CD4-positive, alpha-beta T cell treated with Interferon alpha-2 for 1 hour (primary cell): ENCODE results near the gene SHISAL1.

Experiments
- DNase-seq, 2 donors: peaks; one replicate each; pipeline ENCODE4 v3.0.0-alpha.2; 2020 to 2022

The SHISAL1 gene

GRCh38 chr22:44224166-44224565 lies 88.6 kb downstream of the SHISAL1 start:
- no peak for DNase-seq

GRCh38 chr22:44221710-44222475 lies 90.9 kb downstream of the SHISAL1 start:
- no peak for DNase-seq

GRCh38 chr22:44220727-44221680 lies 91.7 kb downstream of the SHISAL1 start:
- no peak for DNase-seq

- DNase-seq = no peak
These were observed 93.5 kb downstream of the SHISAL1 start for GRCh38 chr22:44219101-44219870.

GRCh38 chr22:44218071-44218470 lies 94.7 kb downstream of the SHISAL1 start:
- DNase-seq = no peak

- DNase-seq = no peak
These were observed 95.4 kb downstream of the SHISAL1 start for GRCh38 chr22:44217346-44217745.

- no peak for DNase-seq
These were observed 97.5 kb downstream of the SHISAL1 start for GRCh38 chr22:44215287-44215686.

- no peak for DNase-seq
These were observed 98.0 kb downstream of the SHISAL1 start for GRCh38 chr22:44214764-44215163.

- DNase-seq = no peak
These were observed 98.6 kb downstream of the SHISAL1 start for GRCh38 chr22:44214187-44214586.

GRCh38 chr22:44213489-44214043 lies 99.2 kb downstream of the SHISAL1 start:
- no peak for DNase-seq

GRCh38 chr22:44212936-44213335 lies 99.8 kb downstream of the SHISAL1 start:
- DNase-seq = no peak

GRCh38 chr22:44211946-44212930 lies 100.5 kb downstream of the SHISAL1 start:
- no peak for DNase-seq

- no peak for DNase-seq
These were observed 101.3 kb downstream of the SHISAL1 start for GRCh38 chr22:44211256-44211945.

- DNase-seq = no peak
These were observed 102.0 kb downstream of the SHISAL1 start for GRCh38 chr22:44210722-44211121.

- no peak for DNase-seq
These were observed 103.4 kb downstream of the SHISAL1 start for GRCh38 chr22:44209343-44209742.

GRCh38 chr22:44207981-44208317 lies 104.8 kb downstream of the SHISAL1 start:
- DNase-seq = no peak

GRCh38 chr22:44207173-44207980 lies 105.4 kb downstream of the SHISAL1 start:
- no peak for DNase-seq

GRCh38 chr22:44206696-44207095 lies 106.1 kb downstream of the SHISAL1 start:
- no peak for DNase-seq

- DNase-seq = no peak
These were observed 106.5 kb downstream of the SHISAL1 start for GRCh38 chr22:44206330-44206645.
